GM18868 (cell line): Measurements from ENCODE around the gene PTAR1.

ENCODE experiments used
- ATAC-seq: cut with Tn5 transposase; IDR thresholded peaks from one replicate; pipeline ENCODE4 v1.9.1; 2021; ENCODE audit warnings: mild to moderate bottlenecking, moderate library complexity; ENCODE audit not compliant: unreplicated experiment

PTAR1 gene

DNA sequence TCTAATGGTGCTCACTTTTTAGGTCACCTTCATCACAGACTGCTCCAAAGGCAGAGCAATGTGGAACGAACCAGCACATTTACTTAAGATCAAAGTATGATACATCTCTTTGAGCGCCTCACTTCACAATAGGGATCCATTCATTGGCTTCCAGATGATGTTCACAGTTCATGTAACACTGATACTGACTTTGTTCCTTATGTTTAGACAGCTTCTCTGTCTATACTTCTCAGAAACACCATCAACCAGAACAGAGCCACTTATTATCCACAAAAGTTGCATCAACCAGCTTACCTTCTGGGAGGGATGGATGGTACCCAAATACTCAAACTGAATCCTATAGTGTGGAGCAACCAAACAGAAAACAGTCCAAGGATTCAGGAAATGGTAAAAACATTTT lies 4.6 kb downstream of the PTAR1 start:
- no peak for ATAC-seq

DNA sequence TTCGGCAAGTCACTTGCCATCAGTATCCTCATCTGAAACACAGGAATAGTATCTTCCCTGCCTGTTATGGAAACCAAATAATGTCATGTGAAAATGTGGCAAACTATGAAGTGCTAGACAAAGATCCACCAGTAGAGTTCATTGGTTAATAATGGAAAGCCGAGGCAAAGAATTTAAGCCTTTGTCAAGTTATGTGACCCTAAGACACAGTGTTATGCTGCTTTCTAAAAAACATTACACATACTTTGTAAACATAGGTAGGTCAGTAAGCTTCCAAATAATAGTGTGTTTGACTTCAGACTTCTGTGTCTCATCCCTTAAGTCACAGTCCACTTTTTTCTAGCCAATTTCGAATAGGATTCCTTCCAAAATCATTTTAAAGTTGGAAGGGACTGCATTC lies 6.0 kb downstream of the PTAR1 start:
- no peak for ATAC-seq

DNA sequence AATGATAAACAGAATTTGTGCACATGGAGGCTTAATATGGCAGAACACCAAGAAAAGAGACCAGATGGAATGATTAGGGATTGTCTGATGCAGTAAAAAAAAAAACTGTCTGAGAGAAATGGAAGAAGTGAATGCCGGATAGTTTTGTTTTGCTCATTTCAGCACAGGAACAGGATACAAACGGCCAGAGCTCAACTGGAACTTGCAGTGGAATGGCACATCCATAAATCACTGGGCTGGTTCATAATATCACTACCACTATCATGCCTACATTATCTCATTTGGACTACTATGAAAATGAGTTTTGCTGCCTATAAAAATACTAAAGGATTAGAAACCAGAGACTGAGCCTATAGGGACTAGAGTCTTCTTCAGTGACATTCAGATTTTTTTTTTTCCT lies 9.7 kb downstream of the PTAR1 start:
- no peak for ATAC-seq

DNA sequence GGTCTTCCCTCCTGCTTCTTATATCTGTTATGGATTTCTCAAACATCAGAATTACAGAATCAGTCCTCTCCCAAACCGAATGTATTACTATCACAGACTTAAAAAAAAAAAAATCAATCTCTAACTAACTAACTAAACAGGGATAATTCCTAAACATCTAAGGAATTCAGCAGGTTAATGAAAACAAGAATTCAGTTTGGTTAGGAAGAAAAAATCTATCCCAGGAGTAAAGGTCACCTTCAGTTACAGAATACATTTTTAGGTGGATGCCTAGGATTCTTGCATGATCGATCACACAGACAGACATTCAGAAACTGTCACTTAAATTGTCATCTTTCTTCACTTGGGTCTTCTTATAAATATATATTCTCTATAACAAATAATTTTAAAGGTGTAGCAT lies 11.5 kb downstream of the PTAR1 start:
- ATAC-seq: no peak

DNA sequence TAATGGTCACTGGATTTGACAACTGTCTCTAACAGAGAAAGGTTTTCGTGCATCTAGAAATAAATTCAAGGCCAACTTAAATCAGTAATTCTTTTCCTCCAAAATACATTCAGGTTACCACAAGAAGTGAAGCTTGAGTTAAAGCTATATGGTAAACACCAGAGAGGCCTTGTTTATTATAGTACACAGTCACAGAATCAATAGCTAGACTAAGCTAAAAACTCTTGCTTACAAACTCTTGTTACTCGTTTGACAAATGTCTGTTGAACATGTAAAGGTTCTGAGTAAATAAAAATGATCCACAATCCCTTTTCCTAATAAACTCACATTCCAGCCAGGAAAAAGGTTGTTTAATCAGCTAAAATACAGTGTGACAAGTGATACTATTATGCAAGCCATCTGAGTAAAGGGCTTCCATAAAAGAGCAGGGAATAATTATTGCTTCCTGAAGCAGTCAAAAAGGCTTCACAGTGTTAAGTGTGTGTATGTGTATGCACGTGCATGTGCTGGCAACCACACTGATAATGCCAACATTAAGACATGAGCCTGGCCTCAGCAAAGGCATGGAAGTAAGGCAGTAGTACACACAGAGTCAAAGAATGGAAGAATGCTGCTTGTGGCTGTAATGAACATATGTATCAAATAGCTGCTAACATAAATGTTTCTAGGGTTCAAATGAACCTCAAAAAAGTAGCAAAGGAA lies 12.8 kb downstream of the PTAR1 start:
- no peak for ATAC-seq

DNA sequence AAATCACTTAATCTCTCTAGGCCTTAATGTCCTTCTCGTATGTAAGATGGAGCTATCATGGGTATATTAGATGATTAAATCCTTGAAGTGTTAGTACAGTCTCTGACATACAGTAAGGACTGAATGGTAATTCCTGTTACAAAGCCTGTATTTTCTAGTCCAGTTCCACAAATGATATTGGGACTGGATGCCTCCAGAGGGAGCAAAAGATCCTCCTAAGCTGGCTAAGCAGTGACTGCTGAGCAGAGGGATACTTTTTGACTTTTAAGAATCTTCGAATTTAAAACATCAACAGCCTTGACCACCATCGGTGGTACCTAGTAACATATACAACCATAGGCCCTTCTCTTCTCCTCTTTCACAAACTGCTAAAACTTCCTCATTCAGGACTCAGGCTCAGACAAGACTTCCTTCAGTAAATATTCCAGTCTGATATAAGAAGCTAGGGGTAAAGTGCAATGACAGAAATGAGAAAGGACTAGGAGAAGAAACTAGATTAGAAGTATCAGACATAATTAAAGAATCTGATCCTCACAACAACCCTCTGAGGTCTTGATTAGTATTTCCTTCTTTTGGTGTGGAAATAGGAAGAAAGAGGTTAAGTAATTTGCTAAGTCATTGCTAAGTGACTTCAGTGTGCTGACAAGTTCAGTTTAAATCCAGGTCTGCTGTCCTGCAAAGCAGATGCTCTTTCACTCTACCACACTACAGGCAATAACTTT lies 13.9 kb downstream of the PTAR1 start:
- no peak for ATAC-seq

DNA sequence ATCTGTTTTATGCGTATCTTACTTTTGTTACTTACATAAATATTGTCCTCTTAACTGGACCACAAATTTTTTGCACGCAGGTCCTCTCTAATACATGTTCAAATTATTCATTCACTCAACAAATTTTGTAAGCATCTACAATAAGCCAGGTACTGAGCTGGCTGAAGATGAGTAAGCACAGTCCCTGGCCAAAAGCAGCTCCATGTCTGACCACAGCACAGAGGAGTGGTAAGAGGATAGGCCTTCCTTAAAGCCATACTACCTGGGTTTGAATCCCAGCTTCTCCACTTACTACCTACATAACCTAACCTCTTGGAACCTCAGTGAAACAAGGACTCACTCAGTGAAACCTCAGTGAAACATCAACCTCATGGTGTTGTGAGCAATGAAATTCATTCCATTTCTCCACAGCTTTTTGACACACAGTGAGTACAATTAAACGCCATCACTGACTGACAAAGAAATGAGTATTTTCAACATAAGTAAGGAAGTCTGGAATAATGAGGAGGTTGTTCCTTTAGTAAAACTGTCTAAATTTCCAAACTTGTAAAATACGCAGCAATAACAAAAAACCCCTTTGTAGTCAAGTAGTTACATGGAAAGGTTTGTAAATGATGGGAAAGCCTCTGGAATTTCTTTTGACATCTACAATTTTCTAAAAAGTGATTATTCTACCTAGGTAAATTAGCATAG lies 15.0 kb downstream of the PTAR1 start:
- no peak for ATAC-seq

DNA sequence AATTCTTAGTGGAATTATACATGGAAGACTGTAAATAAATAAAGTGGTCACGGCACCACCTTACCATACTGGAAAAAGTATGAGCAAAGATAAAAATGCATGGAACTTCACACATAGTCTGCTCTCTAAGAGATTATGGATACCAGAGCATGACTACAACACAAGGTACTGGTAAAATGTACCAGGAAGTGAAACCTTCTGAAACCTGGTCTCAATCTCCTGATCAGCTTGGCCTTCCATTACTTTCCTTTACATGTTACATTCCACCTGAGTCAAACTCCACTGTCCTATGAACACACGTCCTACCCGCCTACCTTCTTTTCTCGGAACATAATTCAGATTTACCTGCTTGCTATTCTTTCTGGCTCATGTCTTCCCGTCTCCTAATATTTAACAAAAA lies 15.9 kb downstream of the PTAR1 start:
- ATAC-seq: peak; percentile 74

DNA sequence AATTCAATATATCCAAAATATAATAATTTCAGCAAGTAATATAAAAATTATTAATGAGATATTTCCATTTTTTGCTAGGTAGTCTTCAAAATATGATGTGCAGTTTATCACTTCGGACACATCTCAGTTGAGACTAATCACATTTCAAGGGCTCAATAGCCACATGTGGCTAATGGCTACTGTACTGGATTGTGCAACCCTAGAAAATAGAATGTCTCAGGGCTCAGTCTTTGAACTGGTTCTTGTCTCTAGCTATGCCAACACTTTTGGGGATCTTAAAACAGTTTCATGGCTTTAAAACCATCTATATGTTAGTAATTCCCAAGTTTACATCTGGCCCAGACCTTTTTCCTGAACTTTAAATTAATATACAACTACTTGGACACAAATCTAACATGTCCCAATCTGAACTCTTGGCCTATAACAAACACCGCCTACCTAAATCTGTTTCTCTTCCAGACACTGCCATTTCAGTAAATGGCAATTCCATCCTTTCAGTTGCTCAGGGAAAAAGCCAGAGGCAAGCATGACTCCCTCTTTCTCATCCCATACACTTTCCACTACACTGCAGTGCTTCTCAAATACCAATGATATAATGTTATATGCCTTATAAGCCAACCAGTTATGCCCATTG lies 18.8 kb downstream of the PTAR1 start:
- ATAC-seq: no peak

DNA sequence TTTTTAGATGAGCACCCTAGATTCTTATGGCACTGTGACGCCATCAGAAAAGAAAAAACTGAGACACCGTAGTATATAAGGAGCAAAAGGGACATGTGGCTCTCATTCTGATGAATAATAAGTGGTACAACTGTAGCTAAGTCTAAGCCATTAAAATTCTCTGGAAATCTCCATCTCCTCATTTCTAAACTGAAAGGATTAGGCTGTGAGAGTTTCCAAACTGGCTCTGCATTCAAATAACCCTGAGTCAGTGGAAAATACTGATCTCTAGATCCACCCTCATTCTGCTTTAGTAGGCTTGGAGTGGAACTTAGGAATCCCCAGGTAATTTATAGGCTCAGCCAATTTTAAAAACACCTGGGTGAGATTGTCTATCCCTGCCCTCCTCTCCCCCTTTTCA lies 28.5 kb downstream of the PTAR1 start:
- no peak for ATAC-seq

DNA sequence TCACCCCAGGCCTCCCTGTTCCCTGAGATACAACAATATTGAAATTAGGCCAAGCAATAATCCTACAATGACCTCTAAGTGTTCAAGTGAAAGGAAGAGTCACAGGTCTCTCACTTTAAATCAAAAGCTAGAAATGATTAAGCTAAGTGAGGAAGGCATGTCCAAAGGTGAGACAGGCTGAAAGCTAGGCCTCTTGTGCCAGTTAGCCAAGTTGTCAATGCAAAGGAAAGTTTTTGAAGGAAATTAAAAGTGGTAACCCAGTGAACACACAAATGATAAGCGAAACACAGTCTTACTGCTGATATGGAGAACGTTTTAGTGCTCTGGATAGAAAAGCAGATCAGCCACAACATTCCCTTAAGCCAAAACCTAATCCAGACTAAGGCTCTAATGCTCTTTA lies 39.8 kb downstream of the PTAR1 start:
- ATAC-seq: no peak

DNA sequence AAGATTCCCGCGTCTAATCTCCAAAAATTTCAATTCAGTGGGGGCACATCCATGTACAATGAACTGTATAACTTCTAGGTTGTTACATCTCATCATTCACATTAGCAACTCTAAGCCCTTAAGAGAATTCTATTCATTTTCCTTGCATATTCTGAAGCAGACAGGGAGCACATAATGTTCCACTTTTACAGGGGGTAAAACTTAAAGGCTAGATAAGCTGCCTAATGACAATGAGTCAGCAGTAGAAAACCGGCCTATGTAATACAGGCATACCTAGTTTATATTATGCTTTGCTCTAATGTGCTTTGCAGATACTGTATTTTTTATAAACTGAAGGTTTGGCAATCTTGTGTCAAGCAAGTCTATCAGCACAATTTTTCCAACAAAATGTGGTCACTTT lies 40.4 kb downstream of the PTAR1 start:
- no peak for ATAC-seq

DNA sequence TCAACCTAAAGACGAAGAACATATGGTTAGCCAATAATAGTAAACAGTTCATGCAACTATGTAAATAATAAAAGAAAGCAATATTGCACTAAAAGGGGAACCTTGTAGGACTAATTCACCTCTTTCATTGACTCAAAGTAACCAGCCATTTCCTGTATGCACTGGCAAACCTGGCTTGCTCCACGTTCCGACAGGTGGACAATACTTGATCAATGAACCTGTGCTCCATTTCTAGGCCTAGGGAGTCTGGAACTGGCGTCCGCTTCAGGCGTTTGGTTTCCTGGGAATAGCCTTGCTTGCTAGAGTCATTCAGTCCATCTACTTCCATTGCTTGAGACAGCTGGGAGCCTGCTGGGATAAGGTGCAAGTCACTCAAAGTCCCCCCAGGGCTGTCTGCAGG lies 41.6 kb downstream of the PTAR1 start:
- ATAC-seq: no peak

DNA sequence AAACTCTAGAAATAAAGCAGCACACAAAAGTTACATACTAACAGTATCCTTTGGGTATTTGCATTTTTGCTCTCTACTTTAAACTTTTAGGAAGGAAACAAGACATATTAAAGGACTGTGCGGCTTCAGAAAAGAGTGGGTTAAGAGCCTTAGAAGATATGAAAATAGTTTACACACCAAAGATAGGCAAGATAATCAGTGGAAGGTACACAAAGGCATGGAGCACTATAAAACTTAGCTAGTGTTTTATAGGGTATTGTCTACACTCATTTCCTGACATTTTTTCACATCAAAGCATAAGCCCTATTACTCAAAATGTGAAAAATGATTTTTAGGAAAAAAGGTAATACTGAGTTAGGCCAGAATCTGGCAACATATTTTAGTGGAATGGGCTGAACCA lies 44.0 kb downstream of the PTAR1 start:
- no peak for ATAC-seq

DNA sequence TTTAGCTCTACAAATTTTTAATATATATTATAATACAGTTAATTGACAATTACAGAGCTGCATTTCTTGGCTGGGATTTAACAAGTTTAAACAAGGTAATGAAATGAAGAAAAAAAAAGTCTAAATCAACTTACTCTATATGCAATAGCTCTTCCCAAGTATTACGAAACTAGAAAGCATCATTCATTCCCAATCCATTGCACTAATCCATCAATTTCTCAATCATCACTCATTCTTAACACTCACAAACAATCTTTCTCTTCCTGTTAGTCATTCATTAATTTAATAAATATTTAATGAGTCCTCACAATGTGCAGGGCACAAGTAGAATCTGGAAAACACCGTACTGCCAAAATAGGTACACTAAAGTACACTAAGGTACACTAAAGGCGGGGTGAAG lies 44.7 kb downstream of the PTAR1 start:
- no peak for ATAC-seq

DNA sequence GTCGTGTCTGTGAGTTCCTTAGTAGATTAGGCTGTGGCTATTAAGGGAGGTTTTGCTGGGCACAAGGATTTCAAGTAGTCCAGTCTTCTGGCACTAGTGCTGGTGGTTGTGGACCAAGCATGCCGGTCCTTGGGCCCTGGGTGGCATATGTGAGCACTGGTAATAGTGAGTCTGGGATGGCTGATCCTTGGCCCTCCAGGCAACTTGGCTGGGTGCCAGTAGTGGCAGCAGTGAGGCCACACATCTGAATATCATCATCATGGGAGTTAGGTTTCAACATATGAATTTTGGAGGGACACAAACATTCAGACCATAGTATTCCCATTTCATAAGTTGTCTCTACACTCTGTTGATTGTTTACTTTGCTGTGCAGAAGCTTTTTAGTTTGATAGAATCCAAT lies 62.3 kb downstream of the PTAR1 start:
- no peak for ATAC-seq

DNA sequence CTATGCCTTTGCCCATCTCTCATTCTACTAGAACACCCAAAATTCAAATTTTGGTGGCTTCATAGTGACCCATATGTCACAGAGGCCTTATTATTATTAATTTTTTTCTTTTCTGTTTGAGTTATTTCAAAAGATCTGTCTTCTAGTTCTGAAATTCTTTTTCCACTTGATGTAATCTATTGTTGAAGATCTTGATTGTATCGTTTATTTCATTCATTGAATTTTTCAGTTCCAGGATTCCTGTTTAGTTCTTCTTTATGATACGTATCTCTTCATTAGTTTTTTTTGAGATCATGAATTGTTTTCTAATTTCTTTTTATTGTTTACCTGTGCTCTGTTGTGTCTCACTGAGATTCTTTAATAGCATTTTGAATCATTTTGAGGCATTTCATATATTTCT lies 63.0 kb downstream of the PTAR1 start:
- ATAC-seq: no peak

DNA sequence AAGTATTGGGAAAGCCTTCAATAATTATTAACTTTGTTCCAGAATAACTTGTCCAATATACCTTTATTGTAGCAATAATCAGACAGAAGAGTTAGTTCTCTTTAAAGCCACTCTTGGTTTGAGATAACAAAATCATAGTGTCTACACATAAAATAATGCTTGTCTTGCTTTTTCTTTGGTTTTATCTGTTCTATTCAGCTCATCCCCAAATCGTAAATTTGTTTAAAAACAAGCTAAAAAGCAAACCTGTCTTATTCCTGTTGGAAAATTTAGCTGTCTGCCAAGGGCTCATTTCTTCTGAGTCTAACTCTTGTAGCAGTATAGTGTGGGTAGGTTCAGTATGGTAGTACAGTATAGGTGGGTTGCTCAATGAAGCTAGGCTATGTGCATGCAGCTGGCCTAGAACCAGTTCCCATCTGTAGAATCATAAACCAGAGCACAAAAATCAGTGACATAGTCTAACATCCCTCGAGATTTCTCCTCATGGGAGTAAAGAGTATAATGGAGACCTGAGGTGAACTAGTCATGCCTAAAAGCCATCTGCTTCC lies 69.7 kb downstream of the PTAR1 start:
- no peak for ATAC-seq

DNA sequence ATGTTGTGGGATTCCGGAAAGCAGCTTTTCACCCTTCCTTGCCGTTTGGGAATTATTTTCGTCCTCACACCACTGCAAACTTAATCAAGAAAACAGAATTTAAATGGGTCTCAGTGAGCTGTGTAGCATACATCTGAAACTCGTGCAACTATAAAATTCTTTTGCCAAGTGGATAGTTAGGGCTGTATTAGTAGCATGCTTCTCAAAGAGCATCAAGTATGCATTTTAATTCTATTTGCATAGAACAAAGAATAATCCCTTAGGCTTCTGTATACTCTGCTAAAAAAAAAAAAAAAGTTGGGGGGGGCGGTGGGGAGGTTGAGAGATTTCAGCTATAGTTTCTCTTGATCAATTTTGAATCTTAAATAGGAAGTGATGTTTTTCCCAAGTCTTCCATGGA lies 75.9 kb downstream of the PTAR1 start:
- no peak for ATAC-seq

DNA sequence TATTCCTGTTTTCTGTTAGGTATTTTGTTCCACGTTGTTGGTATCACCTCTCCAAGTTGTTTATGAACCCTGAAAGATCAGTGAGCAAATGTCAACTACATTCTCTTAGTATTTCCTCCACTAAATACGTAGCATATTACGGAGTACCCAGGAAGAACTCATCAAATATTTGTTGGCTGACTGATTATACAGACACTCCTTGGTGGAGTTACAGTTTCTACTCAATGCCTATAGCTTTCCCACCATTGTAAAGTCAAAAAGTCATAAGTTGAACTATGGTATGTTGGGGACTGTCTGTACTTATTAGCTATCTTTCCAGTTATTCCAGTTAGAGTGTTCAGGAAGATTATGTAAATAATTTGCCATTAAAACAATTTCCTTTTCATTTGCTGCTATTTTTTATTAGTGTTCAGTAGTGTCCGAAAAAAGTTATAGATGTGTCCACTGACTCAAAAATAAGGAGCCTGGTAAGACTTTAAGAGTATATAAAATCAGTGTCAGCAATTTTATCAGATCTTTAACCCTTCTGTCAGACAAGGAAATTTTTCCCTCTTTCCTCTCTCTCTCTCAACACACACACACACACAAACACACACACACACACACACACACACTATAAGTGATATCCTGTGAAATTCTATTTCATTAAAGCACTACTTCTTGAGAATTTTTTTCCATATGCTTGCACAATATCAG lies 80.8 kb downstream of the PTAR1 start:
- ATAC-seq: no peak

DNA sequence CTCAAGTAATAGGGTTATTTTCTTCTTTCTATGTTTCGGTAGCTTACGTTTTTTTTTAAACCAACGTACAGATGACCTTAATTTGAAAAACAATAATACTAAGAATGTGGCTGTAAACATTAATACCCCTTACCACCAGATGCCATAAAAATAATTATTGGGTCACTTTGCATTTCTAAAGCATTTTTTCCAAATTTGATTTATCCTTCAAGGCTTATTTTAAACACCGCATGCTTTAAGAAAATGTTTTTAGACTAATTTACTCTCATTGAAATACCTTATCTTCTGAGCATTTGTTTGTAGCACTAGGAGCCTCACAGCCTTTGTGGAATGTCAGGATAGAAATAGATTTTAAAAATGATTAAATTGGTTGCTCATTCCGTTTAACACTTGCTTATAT lies 81.9 kb downstream of the PTAR1 start:
- ATAC-seq: no peak
